ENCODE results near the gene C2orf92. TPM values are rescaled to one million over a fixed set of nuclear protein-coding genes. Genes with fewer than 3 reads are reported as not detected.

C2orf92 gene
- total RNA-seq, 2 donors from 2014 or later: 4.6 to 5.0 TPM

GRCh38 chr2:97714950-97715652, 45.6 kb downstream of the C2orf92 start:
- Histone ChIP-seq H3K4me3 (no peak overlapping the region), H3K9ac (ENCODE audit: low read depth in 2 of 2, low read length in 2 of 2) (no peak overlapping the region), H3K27me3 (no peaks in the 10 kb centered on the region), H3K9me3 (no peaks in the 10 kb centered on the region), H3K36me3 (no peaks in the 10 kb centered on the region), H3K27ac (no peak overlapping the region), H3K4me1 (no peaks in the 10 kb centered on the region)
- TF ChIP-seq CTCF (IDR thresholded peaks at IDR 0.05): no peak
- intact Hi-C loops (cut with DNase I): no loop called here
- DNase-seq: no peak

DNA sequence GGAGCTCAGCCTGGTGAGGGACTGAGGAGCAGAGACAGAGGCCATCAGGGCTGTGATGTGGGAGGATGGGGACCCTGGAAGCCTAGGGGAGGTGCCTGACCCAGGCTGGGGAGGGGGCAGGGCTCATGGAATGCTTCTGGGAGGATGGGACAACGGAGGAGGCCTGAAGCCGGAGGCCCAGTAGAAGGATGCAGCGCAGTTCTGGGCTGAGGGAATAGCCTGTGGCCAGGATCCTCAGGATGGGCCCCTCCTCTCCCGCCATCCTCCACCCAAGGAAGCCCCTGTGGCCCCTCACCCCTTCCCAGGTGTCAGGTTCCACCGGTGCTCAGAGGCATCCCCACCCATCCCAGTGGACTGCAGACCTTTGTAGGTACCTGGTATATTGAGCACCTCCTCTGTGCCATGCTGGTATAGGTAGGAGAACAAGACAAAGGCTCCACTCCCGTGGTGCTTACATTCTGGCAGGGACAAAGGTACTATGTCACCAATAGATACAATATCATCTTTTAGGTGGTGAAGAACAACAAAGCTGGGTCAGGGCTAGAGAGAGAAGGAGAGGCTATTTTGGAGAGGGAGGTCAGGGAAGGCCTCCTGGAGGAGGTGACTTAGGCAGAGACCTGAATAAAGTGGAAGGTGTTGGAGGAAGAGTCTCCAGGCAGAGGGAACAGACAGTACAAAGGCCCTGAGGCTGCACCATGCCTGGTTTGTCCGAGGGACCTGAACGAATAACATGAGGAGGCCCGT, 46.6 kb downstream of the C2orf92 start:
- no peak for DNase-seq
- Histone ChIP-seq H3K9me3 (no peaks in the 10 kb centered on the region), H3K9ac (ENCODE audit: low read depth in 2 of 2, low read length in 2 of 2) (peak overlapping the region in 1 of 2 donors; percentile 24), H3K36me3 (no peaks in the 10 kb centered on the region), H3K27ac (no peak overlapping the region), H3K4me1 (no peaks in the 10 kb centered on the region), H3K4me3 (no peak overlapping the region), H3K27me3 (no peaks in the 10 kb centered on the region)
- TF ChIP-seq CTCF (IDR thresholded peaks at IDR 0.05): no peak
- intact Hi-C loops (cut with DNase I): no loop called here

DNA sequence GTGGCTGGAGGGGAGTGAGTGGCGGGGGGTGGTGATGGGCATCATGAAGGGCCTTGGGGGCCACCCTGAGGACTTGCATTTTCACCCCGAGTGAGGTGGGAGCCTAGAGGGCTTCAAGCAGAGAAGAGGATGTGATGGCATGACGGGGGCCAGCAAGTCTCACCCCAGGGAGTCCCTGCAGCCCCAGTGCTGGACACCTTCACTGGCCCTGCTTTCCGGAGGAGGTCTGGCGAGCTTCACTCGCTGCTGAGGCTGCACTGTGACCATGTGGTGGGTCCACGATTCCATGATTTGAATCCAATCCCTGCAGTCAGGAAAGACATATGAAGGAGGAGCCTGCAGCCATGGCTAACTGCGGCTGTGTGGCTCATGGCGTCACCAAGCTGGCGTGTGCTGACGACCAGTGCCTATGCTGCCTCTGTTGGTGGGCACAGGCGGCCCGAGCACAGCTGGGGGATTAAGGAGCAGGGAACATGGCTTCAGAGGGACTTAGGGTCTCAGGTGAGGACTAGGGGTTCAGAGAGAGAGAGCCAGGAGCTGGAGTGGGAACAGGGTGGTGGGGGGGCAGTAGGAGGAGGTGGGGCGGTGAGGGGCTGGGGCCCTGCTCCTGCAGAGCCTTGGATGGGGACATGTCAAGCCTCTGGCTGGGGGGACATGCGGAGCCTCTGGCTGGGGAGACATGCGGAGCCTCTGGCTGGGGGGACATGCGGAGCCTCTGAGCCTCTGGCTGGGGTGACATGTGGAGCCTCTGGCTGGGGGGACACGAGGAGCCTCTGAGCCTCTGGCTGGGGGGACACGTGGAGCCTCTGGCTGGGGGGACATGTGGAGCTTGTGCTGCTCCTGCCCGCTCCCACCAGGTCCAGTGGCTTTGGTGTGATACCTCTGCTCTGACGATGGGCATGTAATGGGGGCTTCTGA, 47.4 kb downstream of the C2orf92 start:
- intact Hi-C loops (cut with DNase I): no loop called here
- peak overlapping the region in 1 of 2 donors; percentile 34 for H3K9ac ChIP-seq (ENCODE audit: low read depth in 2 of 2, low read length in 2 of 2)
- H3K4me3 ChIP-seq: no peak overlapping the region
- no peaks in the 10 kb centered on the region for H3K27me3 ChIP-seq
- H3K9me3 ChIP-seq: no peaks in the 10 kb centered on the region
- no peak for DNase-seq
- no peak for TF ChIP-seq CTCF (IDR thresholded peaks at IDR 0.05)
- H3K4me1 ChIP-seq: no peaks in the 10 kb centered on the region
- H3K27ac ChIP-seq: no peak overlapping the region
- H3K36me3 ChIP-seq: no peaks in the 10 kb centered on the region

DNA sequence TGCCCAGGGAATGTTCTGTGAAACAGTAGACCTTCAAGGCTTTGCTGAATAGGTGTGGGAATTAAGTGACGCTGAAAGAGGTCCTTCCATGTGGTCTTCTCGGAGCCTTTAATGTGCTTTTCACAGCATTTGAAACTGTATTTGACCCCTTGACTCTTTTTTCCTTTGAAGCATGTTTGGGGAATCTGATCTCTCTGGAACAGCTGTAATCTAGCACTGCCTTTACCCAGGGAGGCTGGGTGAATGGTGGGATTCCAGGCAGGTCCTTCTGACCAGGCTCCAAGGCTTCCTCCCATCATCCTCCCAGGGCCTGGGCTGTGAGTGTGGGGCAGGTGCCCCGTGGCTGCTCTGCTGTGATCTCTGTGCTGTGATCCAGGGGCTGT, 48.1 kb downstream of the C2orf92 start:
- TF ChIP-seq CTCF (IDR thresholded peaks at IDR 0.05): no peak
- intact Hi-C loops (cut with DNase I): no loop called here
- no peaks in the 10 kb centered on the region for H3K9me3 ChIP-seq
- H3K9ac ChIP-seq (ENCODE audit: low read depth in 2 of 2, low read length in 2 of 2): peak overlapping the region in 1 of 2 donors; percentile 34
- H3K36me3 ChIP-seq: no peaks in the 10 kb centered on the region
- no peaks in the 10 kb centered on the region for H3K4me1 ChIP-seq
- DNase-seq: no peak
- H3K27ac ChIP-seq: no peak overlapping the region
- no peaks in the 10 kb centered on the region for H3K27me3 ChIP-seq
- no peak overlapping the region for H3K4me3 ChIP-seq

Measured in colonic mucosa (tissue), 4 donors.